ENCODE results near the gene CASZ1. TPM values are rescaled to one million over a fixed set of nuclear protein-coding genes. Genes with fewer than 3 reads are reported as not detected.

Gene CASZ1
- total RNA-seq, 1 experiment from 2014 or later: 11.7 TPM

GRCh38 chr1:10629816-10630571, 166.5 kb downstream of the CASZ1 start:
- ATAC-seq: no peak
- Mint-ChIP-seq H3K4me1 (peaks cover 31% of the 10 kb centered on the region), H3K4me3 (no peak overlapping the region), H3K36me3 (no peaks in the 10 kb centered on the region), H3K27me3 (ENCODE audit: low read depth) (no peaks in the 10 kb centered on the region), H3K9me3 (no peaks in the 10 kb centered on the region), H3K27ac (peak overlapping the region; percentile 85; the same call in 1 of the 2 replicates)
- ChIA-PET POLR2A (interaction anchor here (0.6 kb wide), 1 partner anchor 18 kb away, joined by 3 read pairs; no protein-coding TSS in a partner anchor), CTCF (interaction anchor here (0.6 to 2.7 kb wide), 10 partner anchors 10 to 197 kb away, joined by 3 to 24 read pairs (median 4); no protein-coding TSS in a partner anchor)
- TF ChIP-seq, protein P1, sequence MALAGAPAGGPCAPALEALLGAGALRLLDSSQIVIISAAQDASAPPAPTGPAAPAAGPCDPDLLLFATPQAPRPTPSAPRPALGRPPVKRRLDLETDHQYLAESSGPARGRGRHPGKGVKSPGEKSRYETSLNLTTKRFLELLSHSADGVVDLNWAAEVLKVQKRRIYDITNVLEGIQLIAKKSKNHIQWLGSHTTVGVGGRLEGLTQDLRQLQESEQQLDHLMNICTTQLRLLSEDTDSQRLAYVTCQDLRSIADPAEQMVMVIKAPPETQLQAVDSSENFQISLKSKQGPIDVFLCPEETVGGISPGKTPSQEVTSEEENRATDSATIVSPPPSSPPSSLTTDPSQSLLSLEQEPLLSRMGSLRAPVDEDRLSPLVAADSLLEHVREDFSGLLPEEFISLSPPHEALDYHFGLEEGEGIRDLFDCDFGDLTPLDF (CRISPR knock-in tag; IDR thresholded peaks at IDR 0.05): no peak
- TF ChIP-seq ZNF317 (CRISPR knock-in tag; IDR thresholded peaks at IDR 0.05; ENCODE audit: borderline replicate concordance, low read depth) (no peak), FOXJ3 (CRISPR knock-in tag; IDR thresholded peaks at IDR 0.05; ENCODE audit: borderline replicate concordance) (no peak), EMX1 (CRISPR knock-in tag; IDR thresholded peaks at IDR 0.05) (no peak), GTF2I (CRISPR knock-in tag; conservative IDR thresholded peaks at IDR 0.05) (no peak), TCF7 (CRISPR knock-in tag; IDR thresholded peaks at IDR 0.05; ENCODE audit: low read depth) (no peak), RELA (CRISPR knock-in tag; IDR thresholded peaks at IDR 0.05; ENCODE audit: borderline replicate concordance) (no peak), SMAD3 (CRISPR knock-in tag; IDR thresholded peaks at IDR 0.05; ENCODE audit: borderline replicate concordance) (no peak)
- TF ChIP-seq, protein P2, sequence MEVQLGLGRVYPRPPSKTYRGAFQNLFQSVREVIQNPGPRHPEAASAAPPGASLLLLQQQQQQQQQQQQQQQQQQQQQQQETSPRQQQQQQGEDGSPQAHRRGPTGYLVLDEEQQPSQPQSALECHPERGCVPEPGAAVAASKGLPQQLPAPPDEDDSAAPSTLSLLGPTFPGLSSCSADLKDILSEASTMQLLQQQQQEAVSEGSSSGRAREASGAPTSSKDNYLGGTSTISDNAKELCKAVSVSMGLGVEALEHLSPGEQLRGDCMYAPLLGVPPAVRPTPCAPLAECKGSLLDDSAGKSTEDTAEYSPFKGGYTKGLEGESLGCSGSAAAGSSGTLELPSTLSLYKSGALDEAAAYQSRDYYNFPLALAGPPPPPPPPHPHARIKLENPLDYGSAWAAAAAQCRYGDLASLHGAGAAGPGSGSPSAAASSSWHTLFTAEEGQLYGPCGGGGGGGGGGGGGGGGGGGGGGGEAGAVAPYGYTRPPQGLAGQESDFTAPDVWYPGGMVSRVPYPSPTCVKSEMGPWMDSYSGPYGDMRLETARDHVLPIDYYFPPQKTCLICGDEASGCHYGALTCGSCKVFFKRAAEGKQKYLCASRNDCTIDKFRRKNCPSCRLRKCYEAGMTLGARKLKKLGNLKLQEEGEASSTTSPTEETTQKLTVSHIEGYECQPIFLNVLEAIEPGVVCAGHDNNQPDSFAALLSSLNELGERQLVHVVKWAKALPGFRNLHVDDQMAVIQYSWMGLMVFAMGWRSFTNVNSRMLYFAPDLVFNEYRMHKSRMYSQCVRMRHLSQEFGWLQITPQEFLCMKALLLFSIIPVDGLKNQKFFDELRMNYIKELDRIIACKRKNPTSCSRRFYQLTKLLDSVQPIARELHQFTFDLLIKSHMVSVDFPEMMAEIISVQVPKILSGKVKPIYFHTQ (CRISPR knock-in tag; IDR thresholded peaks at IDR 0.05): no peak
- TF ChIP-seq, protein P3, sequence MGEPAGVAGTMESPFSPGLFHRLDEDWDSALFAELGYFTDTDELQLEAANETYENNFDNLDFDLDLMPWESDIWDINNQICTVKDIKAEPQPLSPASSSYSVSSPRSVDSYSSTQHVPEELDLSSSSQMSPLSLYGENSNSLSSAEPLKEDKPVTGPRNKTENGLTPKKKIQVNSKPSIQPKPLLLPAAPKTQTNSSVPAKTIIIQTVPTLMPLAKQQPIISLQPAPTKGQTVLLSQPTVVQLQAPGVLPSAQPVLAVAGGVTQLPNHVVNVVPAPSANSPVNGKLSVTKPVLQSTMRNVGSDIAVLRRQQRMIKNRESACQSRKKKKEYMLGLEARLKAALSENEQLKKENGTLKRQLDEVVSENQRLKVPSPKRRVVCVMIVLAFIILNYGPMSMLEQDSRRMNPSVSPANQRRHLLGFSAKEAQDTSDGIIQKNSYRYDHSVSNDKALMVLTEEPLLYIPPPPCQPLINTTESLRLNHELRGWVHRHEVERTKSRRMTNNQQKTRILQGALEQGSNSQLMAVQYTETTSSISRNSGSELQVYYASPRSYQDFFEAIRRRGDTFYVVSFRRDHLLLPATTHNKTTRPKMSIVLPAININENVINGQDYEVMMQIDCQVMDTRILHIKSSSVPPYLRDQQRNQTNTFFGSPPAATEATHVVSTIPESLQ (CRISPR knock-in tag; IDR thresholded peaks at IDR 0.05): no peak
- peak; percentile 31 for DNase-seq (ENCODE audit: low spot score)

- H3K4me3 Mint-ChIP-seq: no peak overlapping the region
- H3K4me1 Mint-ChIP-seq: peaks cover 31% of the 10 kb centered on the region
- POLR2A ChIA-PET: no interaction called here
- TF ChIP-seq, protein P4, sequence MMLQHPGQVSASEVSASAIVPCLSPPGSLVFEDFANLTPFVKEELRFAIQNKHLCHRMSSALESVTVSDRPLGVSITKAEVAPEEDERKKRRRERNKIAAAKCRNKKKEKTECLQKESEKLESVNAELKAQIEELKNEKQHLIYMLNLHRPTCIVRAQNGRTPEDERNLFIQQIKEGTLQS (CRISPR knock-in tag; conservative IDR thresholded peaks at IDR 0.05): no peak
- TF ChIP-seq ATF2 (CRISPR knock-in tag; IDR thresholded peaks at IDR 0.05; ENCODE audit: borderline replicate concordance, low read depth) (no peak), MAX (CRISPR knock-in tag; IDR thresholded peaks at IDR 0.05) (no peak), SOX15 (CRISPR knock-in tag; IDR thresholded peaks at IDR 0.05) (no peak), MYBL2 (CRISPR knock-in tag; IDR thresholded peaks at IDR 0.05) (no peak), NFYB (CRISPR knock-in tag; conservative IDR thresholded peaks at IDR 0.05; ENCODE audit: low read depth) (no peak), RELA (CRISPR knock-in tag; IDR thresholded peaks at IDR 0.05; ENCODE audit: borderline replicate concordance) (no peak), ZSCAN18 (CRISPR knock-in tag; IDR thresholded peaks at IDR 0.05) (no peak), ZNF396 (CRISPR knock-in tag; IDR thresholded peaks at IDR 0.05; ENCODE audit: borderline replicate concordance) (no peak), MLX (CRISPR knock-in tag; IDR thresholded peaks at IDR 0.05) (no peak)
Measured at GRCh38 chr1:10629091-10629815, 167.2 kb downstream of the CASZ1 start.

More at GRCh38 chr1:10629091-10629815, 167.2 kb downstream of the CASZ1 start:
- Mint-ChIP-seq H3K27ac (no peak overlapping the region), H3K36me3 (no peaks in the 10 kb centered on the region), H3K9me3 (no peaks in the 10 kb centered on the region), H3K27me3 (ENCODE audit: low read depth) (no peaks in the 10 kb centered on the region)
- ATAC-seq (no peak), DNase-seq (ENCODE audit: low spot score) (peak; percentile 8)
- CTCF ChIA-PET: interaction anchor here (1.1 to 2.7 kb wide), 5 partner anchors 31 to 121 kb away, joined by 3 to 24 read pairs (median 5); no protein-coding TSS in a partner anchor

All from WTC11 (cell line).